HG03460 (cell line): ENCODE measurements around the gene TMEM132D.
"Not testable (repeated sequence)": the region's sequence is repeated elsewhere in the genome, so short reads cannot be mapped to it uniquely, and the experiment has no call there.

Source experiments
- ATAC-seq: cut with Tn5 transposase; IDR thresholded peaks from one replicate; pipeline ENCODE4 v1.9.1; 2021; ENCODE audit not compliant: unreplicated experiment

Gene TMEM132D

GRCh38 chr12:129081755-129082250, 822.0 kb downstream of the TMEM132D start:
- no peak for ATAC-seq

GRCh38 chr12:129080821-129081220, 823.0 kb downstream of the TMEM132D start:
- ATAC-seq, result no peak

GRCh38 chr12:129080391-129080790, 823.4 kb downstream of the TMEM132D start:
- no peak for ATAC-seq

DNA sequence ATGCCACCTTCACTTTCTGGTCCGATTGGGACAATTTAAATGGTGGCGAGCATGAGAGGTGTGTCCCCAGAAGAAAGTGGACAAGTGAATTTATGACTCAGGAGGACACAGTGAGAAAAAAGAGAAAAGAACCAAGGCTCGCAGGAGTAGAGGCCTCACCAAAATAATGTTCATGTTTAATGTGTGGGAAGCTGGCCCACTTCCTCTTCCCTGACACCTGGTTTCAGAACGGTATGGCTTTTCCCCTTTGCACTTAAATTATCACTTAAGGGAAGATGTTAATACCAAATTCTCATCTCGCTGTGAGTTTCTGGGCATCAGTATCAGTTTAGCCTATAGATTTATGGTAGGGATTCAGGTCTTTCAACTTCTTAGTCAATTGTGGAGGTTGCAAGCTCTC, 824.1 kb downstream of the TMEM132D start:
- ATAC-seq, result no peak

- no peak for ATAC-seq
Observed at GRCh38 chr12:129076441-129077320, 827.1 kb downstream of the TMEM132D start.

- ATAC-seq, result no peak
Observed at GRCh38 chr12:129075460-129076208, 828.2 kb downstream of the TMEM132D start.

GRCh38 chr12:129074379-129074778, 829.4 kb downstream of the TMEM132D start:
- no peak for ATAC-seq

- no peak for ATAC-seq
Observed at GRCh38 chr12:129073157-129073915, 830.5 kb downstream of the TMEM132D start.

DNA sequence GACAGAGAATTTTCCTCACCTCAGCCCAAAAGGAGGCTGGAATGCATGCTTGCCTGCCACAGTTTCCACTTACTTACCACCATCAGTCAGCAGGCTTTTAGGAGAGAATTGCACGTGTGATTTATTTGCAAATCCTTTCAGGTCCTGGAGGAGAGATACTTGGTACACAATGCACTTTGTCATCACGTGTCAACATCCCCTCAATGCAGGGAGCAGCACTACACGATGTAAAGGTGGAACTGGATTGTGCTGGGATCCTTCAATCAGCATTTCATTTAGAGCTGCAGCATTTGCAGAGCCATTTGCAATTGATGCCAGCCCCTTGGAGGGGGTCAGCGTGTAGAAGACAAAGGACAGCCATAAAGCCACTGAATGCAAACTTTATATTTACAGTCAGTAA, 832.5 kb downstream of the TMEM132D start:
- ATAC-seq, result no peak

- no peak for ATAC-seq
Observed at GRCh38 chr12:129069886-129070285, 833.9 kb downstream of the TMEM132D start.

DNA sequence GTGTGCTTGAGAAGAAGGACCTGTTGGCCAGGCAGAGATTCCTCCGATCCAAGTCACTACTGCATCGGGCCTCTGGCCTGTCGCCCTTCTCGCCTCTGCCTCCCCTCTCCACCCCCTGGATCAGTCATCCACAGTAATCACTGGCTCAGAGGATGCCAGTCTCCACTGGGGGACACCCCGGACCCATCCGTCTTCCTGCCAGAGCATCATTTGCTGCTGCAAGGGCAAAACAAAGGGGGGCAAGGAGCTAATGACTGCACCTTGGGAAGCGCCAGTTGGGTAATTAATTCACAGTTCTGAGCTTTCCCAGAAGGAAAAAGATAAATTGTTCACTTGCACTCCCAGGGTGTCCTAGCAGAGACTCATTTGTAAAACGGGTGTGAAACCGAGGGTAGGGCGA, 835.1 kb downstream of the TMEM132D start:
- no peak for ATAC-seq

GRCh38 chr12:129067491-129067890, 836.3 kb downstream of the TMEM132D start:
- ATAC-seq, result no peak

DNA sequence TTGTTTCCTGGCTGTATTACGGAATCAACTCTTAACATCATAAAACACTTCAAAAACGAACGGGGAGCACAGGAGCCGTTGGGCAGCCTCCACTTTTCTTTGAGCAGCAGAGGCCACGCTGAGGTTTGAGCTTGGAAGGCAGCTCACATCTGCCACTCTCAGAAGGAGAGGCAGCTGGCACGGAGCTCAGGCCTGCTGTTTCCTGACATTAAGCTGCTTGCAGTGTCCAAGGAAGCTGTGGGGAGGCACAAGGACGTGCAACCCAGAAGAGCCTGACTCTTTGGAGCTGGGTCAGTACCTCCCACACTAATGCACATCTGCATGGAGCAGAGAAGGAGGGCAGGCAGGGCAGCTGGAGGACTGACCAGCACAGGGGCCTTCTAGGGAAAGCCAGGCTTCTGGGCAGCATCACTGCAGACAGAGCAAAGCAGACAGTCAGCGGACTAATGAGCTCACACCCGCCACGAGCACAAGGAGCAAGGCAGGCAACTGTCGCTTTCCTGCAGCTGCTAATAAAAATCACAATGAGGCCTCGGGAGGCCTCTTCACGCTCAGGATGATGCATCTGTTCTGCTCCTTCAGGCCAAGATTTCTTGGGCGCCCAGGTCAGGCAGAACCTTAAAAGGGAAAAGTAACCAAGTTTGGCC, 839.5 kb downstream of the TMEM132D start:
- ATAC-seq, result no peak

DNA sequence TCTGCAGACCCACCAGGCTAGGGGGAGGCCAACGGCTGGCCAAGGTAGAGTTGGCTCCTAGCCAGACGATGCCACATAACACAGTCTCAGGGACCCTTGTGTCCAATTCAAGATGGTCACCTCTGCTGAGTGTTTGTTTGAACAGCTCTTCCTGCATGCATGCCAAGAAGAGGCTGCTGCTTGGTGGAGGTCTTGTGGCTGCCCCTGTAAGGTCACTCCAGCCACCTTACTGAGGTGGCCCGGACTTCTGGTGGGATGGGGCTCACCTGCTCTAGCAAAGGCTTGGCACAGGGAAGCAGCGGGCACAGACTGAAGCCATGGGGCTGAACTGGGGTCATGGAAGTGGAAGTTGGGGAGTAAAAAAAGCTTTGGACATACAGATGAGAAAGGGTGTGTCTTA, 840.2 kb downstream of the TMEM132D start:
- no peak for ATAC-seq

- ATAC-seq, result no peak
Observed at GRCh38 chr12:129053232-129053631, 850.6 kb downstream of the TMEM132D start.

DNA sequence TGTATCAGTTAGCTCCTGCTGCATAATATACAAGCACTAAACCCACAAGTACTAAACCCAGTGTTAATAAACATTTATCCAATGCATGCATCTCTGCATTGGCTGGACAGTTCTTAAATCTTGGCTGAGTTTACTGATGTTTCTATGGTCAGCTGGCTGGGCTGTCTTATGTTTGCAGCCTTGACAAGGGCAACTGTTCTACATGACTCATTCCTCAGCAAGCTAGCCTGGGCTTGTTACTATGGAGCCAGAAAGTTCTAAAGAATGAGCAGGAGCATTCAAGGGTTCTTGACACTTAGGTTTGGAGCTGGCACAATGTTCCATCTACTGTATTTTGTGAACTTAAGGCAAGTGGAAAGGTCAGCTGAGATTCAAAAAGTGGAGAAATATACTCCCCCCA, 851.5 kb downstream of the TMEM132D start:
- ATAC-seq, result no peak

- no peak for ATAC-seq
Observed at GRCh38 chr12:129049917-129050316, 853.9 kb downstream of the TMEM132D start.

GRCh38 chr12:129043334-129043733, 860.5 kb downstream of the TMEM132D start:
- not testable (repeated sequence) for ATAC-seq

GRCh38 chr12:129036135-129036534, 867.7 kb downstream of the TMEM132D start:
- ATAC-seq, result no peak

DNA sequence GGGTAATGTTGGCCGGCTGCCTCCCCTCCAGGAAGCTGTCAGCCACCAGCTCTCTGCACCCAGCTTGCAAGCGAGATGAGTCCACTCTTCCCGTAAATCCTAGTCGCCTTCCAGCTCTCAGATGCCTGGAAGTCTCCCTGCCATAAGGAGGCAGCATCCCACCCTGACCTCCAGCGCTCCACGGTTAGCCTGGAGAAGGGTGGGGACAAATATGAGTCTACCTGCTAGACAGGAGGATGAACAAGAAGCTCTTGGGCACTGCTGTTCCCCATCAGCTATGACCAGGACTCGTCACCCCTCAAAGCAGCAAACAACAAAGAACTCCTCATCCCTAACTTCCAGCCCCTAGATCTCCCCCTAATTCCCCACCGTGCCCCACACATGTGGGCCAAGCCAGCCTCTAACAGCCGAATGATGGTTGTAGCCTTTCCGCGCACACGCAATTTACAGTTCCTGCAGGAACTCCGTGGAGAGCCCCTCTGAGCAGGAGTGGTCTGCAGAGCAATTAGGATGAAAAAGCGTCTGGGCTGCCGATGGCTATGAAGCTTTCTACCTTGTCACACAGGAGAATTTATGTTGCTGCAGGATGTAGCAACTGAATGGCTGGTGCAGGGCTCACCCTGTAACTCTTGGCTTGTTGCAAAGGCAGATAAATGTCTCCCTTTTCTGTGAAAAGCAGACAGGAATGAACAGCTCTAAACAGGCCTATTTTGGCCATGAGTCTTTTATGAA, 869.1 kb downstream of the TMEM132D start:
- no peak for ATAC-seq
